ENCODE results near the gene MAP2K1.

DNA sequence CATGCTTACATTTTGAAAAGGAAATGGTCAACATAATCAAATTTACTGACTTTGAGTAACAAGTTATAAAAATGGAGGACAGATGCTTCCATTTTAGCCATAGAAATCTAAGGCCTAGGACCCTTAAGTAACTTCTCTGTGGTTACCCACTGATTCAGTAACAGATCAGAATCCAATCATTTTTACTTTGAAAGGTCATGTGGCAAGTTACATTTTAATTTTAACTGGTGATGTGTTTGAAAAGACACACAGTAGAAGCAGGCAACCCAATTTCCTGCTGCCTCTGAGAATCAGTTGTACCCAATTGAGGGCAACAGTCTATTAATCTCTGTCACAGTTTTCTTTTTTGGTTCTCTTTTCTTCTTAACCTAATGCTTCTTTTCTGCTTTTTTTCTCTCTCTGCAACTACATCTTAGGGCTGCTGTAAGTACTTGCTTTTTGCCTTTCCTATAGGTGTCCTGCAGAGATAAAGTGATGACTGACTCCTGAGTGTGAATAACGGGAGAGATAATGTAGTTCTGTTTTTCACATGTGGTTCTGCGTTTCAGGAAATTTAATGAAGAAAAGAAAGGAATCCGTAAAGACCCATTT lies 121.7 kb downstream of the MAP2K1 start:
- TF ChIP-seq, protein P1, sequence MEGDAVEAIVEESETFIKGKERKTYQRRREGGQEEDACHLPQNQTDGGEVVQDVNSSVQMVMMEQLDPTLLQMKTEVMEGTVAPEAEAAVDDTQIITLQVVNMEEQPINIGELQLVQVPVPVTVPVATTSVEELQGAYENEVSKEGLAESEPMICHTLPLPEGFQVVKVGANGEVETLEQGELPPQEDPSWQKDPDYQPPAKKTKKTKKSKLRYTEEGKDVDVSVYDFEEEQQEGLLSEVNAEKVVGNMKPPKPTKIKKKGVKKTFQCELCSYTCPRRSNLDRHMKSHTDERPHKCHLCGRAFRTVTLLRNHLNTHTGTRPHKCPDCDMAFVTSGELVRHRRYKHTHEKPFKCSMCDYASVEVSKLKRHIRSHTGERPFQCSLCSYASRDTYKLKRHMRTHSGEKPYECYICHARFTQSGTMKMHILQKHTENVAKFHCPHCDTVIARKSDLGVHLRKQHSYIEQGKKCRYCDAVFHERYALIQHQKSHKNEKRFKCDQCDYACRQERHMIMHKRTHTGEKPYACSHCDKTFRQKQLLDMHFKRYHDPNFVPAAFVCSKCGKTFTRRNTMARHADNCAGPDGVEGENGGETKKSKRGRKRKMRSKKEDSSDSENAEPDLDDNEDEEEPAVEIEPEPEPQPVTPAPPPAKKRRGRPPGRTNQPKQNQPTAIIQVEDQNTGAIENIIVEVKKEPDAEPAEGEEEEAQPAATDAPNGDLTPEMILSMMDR (IDR thresholded peaks at IDR 0.05; ENCODE audit: insufficient read depth, low read length): no peak
- TF ChIP-seq POLR2AphosphoS5 (IDR thresholded peaks at IDR 0.05; ENCODE audit: low read depth): no peak

All from HL-60 (cell line).